GM13976 (cell line): ENCODE measurements around the gene PRKCH.

ENCODE experiments used
- DNase-seq: peaks from one replicate; pipeline ENCODE4 v3.0.0; 2012; ENCODE audit warnings: low spot score
- in situ Hi-C: fragments of 300-500 bp; cut with MboI; formaldehyde crosslinking; loops from one replicate; pipeline ENCODE4 v1.12.0; 2022; ENCODE audit warnings: low sequenced_read_pairs, mixed read lengths, inconsistent platforms; ENCODE audit not compliant: unreplicated experiment
- TF ChIP-seq, protein P1 (sequence below): IDR thresholded peaks from 2 replicates; pipeline ENCODE4 v1.5.1; 2012; ENCODE audit warnings: borderline replicate concordance, mild to moderate bottlenecking; ENCODE audit not compliant: insufficient read depth; ENCODE audit errors: extremely low read depth, missing control alignments, control extremely low read depth

Gene PRKCH

DNA sequence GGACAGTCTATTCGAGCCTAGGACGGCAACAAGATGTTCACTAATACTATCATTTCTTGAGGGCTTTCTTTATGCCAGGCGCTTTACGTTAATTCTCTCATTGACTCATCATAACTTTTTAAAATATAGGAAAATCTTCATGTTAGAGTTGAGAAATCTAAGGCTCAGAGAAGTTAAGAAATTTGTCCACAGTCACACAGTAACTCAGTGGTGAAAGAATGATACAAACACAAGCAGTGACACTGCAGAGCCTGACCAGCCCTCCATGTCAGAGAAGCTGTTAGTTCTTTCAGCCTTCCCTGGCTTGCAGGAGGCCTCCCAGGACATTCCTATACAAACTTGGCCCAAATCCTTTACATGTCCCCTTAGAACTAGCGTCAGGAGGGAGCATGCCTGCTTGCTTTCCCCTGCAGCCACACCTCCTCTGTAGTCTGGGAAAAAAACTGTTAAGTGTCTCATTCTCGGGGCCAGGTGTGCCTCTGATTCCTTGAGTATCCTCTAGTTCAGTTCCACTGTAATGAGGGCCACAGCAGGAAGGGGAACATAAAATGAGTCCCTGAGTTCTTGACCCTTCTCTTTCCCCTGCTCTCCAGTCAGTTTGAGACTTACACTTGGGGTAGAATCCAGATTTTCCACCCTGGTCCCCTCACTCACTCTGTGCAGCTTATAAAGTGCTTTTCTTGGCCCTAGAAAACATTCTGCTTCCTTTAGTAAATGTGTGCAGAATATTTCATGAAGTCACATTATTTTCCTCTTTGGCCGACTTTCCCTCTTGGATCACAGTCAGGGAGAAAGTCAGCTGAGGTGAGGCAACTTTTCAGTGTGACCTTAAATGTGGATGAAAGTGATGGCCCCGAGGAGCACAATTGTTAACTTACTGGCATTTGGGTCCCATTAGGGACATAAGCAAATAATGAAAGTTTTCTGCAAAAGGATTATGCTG is 221.7 kb downstream of the PRKCH start:
- TF ChIP-seq, protein P1, sequence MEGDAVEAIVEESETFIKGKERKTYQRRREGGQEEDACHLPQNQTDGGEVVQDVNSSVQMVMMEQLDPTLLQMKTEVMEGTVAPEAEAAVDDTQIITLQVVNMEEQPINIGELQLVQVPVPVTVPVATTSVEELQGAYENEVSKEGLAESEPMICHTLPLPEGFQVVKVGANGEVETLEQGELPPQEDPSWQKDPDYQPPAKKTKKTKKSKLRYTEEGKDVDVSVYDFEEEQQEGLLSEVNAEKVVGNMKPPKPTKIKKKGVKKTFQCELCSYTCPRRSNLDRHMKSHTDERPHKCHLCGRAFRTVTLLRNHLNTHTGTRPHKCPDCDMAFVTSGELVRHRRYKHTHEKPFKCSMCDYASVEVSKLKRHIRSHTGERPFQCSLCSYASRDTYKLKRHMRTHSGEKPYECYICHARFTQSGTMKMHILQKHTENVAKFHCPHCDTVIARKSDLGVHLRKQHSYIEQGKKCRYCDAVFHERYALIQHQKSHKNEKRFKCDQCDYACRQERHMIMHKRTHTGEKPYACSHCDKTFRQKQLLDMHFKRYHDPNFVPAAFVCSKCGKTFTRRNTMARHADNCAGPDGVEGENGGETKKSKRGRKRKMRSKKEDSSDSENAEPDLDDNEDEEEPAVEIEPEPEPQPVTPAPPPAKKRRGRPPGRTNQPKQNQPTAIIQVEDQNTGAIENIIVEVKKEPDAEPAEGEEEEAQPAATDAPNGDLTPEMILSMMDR: no peak
- in situ Hi-C loops: no loop called here
- DNase-seq: no peak

DNA sequence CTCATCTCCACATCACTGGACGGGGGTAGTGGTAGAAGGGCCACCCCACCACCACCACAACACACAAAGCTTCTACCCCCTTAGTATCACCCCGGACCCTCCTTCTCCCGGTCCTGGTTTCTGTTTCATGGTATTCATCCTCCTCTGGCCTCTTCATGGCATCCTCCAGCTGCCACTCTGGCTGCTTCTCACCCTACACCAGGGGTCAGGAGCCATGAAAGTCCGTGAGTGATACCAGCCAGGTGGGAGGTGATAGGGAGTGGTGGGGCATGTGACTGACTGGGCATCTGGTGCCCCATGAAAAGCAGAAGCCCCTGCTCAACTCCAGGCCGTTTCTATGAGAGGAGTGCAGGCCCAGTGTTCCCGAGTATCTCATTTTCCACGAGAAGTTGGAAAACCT is 222.6 kb downstream of the PRKCH start:
- no peak for DNase-seq
- in situ Hi-C loops: no loop called here
- TF ChIP-seq, protein P1: no peak

DNA sequence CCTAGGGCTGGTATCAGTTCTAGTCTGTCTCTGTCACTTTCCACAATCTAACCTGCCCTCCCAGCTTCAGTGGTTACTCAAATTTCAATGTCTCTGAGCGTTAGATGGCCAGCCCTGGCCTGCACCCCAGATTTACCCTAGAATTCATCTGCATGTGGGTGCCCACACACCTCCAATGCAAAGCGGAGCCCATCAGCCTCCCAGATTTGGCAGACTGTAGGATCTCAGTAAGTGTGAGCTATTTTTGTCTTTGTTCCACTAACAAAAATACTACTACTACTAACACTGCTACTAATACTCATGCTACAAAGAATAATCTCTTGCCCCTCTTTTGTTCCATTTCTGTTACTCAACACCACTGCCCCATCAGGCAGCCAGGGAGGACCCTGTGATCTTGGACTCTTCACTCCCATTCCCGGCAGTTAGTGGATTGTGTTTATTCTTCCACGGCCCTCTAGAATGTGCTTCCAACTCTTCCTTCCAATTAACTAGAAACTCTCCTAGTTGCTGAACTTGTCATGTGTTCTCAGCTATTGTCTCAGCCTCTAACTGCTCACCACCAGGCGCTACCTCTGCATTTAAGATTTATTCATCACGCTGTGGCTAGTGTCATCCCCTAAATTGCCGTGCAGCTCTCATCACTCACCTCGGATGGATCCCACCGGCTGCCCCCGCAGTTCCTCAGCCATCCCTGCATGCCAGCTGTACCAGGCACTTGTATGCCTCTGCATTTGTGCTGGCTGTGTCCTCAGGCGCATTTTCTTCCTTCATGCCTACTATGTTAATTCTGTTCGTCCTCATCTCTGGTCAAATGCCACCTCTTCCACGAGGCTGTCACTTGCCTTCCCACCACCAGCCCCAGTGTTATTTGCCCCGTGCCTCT is 223.3 kb downstream of the PRKCH start:
- DNase-seq: no peak
- in situ Hi-C loops: no loop called here
- TF ChIP-seq, protein P1: no peak

- in situ Hi-C loops: no loop called here
- DNase-seq: no peak
- TF ChIP-seq, protein P1: no peak
Measured at GRCh38 chr14:61545726-61546455, 224.5 kb downstream of the PRKCH start.

GRCh38 chr14:61547186-61548069 is 226.0 kb downstream of the PRKCH start:
- in situ Hi-C loops: no loop called here
- TF ChIP-seq, protein P1: no peak
- DNase-seq: no peak
